H9 (cell line): ENCODE measurements around the gene ZNF488. TPM values are rescaled to one million over a fixed set of nuclear protein-coding genes. Genes with fewer than 3 reads are reported as not detected.

Experiments used
- DNase-seq: peaks from one replicate; pipeline ENCODE4 v3.0.0-alpha.2; 2017
- H2AFZ ChIP-seq: one replicate; pipeline ENCODE4 v1.6.1; 2013; ENCODE audit warnings: mild to moderate bottlenecking, low read length, control low read depth, moderate library complexity
- H2AK5ac ChIP-seq: 2 replicates; pipeline ENCODE4 v1.6.1; 2013; ENCODE audit warnings: low read length, control low read depth, mixed read lengths; ENCODE audit not compliant: insufficient read length
- H2BK120ac ChIP-seq: one replicate; pipeline ENCODE4 v1.6.1; 2013; ENCODE audit warnings: low read depth, mild to moderate bottlenecking, low read length, control low read depth, inconsistent platforms; ENCODE audit not compliant: poor library complexity, severe bottlenecking
- H2BK12ac ChIP-seq: 2 replicates; pipeline ENCODE4 v1.6.1; 2013; ENCODE audit warnings: low read length, control low read depth, mixed read lengths, low read depth; ENCODE audit not compliant: insufficient read length
- H2BK15ac ChIP-seq: 2 replicates; pipeline ENCODE4 v1.6.1; 2013; ENCODE audit warnings: low read depth, low read length, control low read depth
- H2BK20ac ChIP-seq: one replicate; pipeline ENCODE4 v1.6.1; 2013; ENCODE audit warnings: low read depth, mild to moderate bottlenecking, low read length, control low read depth, inconsistent platforms; ENCODE audit not compliant: poor library complexity, severe bottlenecking
- H2BK5ac ChIP-seq: 2 replicates; pipeline ENCODE4 v1.6.1; 2013; ENCODE audit warnings: low read length, control low read depth, mixed read lengths; ENCODE audit not compliant: insufficient read length
- H3K14ac ChIP-seq: 2 replicates; pipeline ENCODE4 v1.6.1; 2013; ENCODE audit warnings: low read length, control low read depth; ENCODE audit not compliant: insufficient read depth
- H3K18ac ChIP-seq: 2 replicates; pipeline ENCODE4 v1.6.1; 2013; ENCODE audit warnings: low read depth, mild to moderate bottlenecking, mixed read lengths, low read length, control low read depth; ENCODE audit not compliant: insufficient read length
- H3K23ac ChIP-seq: 2 replicates; pipeline ENCODE4 v1.6.1; 2013; ENCODE audit warnings: low read length, control low read depth, mixed read lengths, low read depth; ENCODE audit not compliant: insufficient read length
- H3K23me2 ChIP-seq: 2 replicates; pipeline ENCODE4 v1.6.1; 2013; ENCODE audit warnings: low read depth, mild to moderate bottlenecking, mixed read lengths, low read length, control low read depth; ENCODE audit not compliant: insufficient read length, poor library complexity, severe bottlenecking
- H3K27ac ChIP-seq: 2 replicates; pipeline ENCODE4 v1.5.1; 2013; ENCODE audit warnings: low read length, control low read depth, mixed read lengths, low read depth; ENCODE audit not compliant: insufficient read length
- H3K27me3 ChIP-seq: 2 replicates; pipeline ENCODE4 v1.6.1; 2013; ENCODE audit warnings: low read length, control low read depth, inconsistent platforms; ENCODE audit not compliant: insufficient read depth
- H3K4ac ChIP-seq: 2 replicates; pipeline ENCODE4 v1.6.1; 2013; ENCODE audit warnings: low read depth, mild to moderate bottlenecking, control low read depth, inconsistent platforms, low read length, moderate library complexity
- H3K4me1 ChIP-seq: 2 replicates; pipeline ENCODE4 v1.6.1; 2013; ENCODE audit warnings: low read length, control low read depth, inconsistent platforms; ENCODE audit not compliant: insufficient read depth
- H3K4me2 ChIP-seq: 2 replicates; pipeline ENCODE4 v1.6.1; 2013; ENCODE audit warnings: low read length, control low read depth, mixed read lengths; ENCODE audit not compliant: insufficient read length, insufficient read depth
- H3K56ac ChIP-seq: 2 replicates; pipeline ENCODE4 v1.6.1; 2013; ENCODE audit warnings: low read depth, mild to moderate bottlenecking, mixed read lengths, low read length, control low read depth; ENCODE audit not compliant: insufficient read length
- H3K79me1 ChIP-seq: 2 replicates; pipeline ENCODE4 v1.6.1; 2013; ENCODE audit warnings: low read depth, mild to moderate bottlenecking, moderate library complexity, low read length, control low read depth, inconsistent platforms; ENCODE audit not compliant: insufficient read depth, poor library complexity, severe bottlenecking
- H3K79me2 ChIP-seq: 2 replicates; pipeline ENCODE4 v1.6.1; 2013; ENCODE audit warnings: low read length, control low read depth, inconsistent platforms; ENCODE audit not compliant: insufficient read depth
- H3K9ac ChIP-seq: 2 replicates; pipeline ENCODE4 v1.6.1; 2013; ENCODE audit warnings: low read length, control low read depth, mixed read lengths; ENCODE audit not compliant: insufficient read length; ENCODE audit errors: extremely low read depth
- H3K9me3 ChIP-seq: one replicate; pipeline ENCODE4 v1.6.1; 2013; ENCODE audit warnings: low read depth, low read length, inconsistent platforms; ENCODE audit not compliant: control insufficient read depth
- H3T11ph ChIP-seq: one replicate; pipeline ENCODE4 v1.6.1; 2013; ENCODE audit warnings: mild to moderate bottlenecking, low read length, control low read depth, inconsistent platforms
- H4K20me1 ChIP-seq: one replicate; pipeline ENCODE4 v1.6.1; 2013; ENCODE audit not compliant: control insufficient read depth, insufficient read length, insufficient read depth
- H4K5ac ChIP-seq: 2 replicates; pipeline ENCODE4 v1.6.1; 2013; ENCODE audit warnings: low read depth, mild to moderate bottlenecking, mixed read lengths, low read length, control low read depth; ENCODE audit not compliant: insufficient read length
- H4K8ac ChIP-seq: replicated peaks from 2 replicates; pipeline ENCODE4 v1.6.1; 2013; ENCODE audit warnings: low read length, control low read depth, mixed read lengths, low read depth; ENCODE audit not compliant: insufficient read length
- H4K91ac ChIP-seq: 2 replicates; pipeline ENCODE4 v1.6.1; 2013; ENCODE audit warnings: low read depth, mild to moderate bottlenecking, moderate library complexity, mixed read lengths, low read length, control low read depth; ENCODE audit not compliant: insufficient read length
- H3K27ac Mint-ChIP-seq, 3 experiments: 2 replicates in 2 of 3; 3 replicates in 1 of 3; pipeline ENCODE4 v1.8.0; 2020 to 2021; ENCODE audit warnings: mixed read lengths in 3 of 3, mild to moderate bottlenecking in 1 of 3, moderate library complexity in 1 of 3
- H3K27me3 Mint-ChIP-seq: 2 replicates; pipeline ENCODE4 v1.8.0; 2021; ENCODE audit warnings: low read depth, mild to moderate bottlenecking, moderate library complexity, mixed read lengths
- H3K36me3 Mint-ChIP-seq, 3 experiments: 2 replicates in 2 of 3; 3 replicates in 1 of 3; pipeline ENCODE4 v1.8.0; 2020 to 2021; ENCODE audit warnings: low read depth in 3 of 3, mixed read lengths in 3 of 3; ENCODE audit not compliant: insufficient read depth in 1 of 3
- H3K4me1 Mint-ChIP-seq, 2 experiments: 2 replicates each; pipeline ENCODE4 v1.8.0; 2020; ENCODE audit warnings: mixed read lengths in 2 of 2
- H3K4me3 Mint-ChIP-seq, 2 experiments: 2 replicates in 1 of 2; 3 replicates in 1 of 2; pipeline ENCODE4 v1.8.0; 2020 to 2021; ENCODE audit warnings: mild to moderate bottlenecking in 2 of 2, mixed read lengths in 2 of 2, moderate library complexity in 1 of 2
- H3K9me3 Mint-ChIP-seq, 2 experiments: 2 replicates in 1 of 2; 3 replicates in 1 of 2; pipeline ENCODE4 v1.8.0; 2020; ENCODE audit warnings: mild to moderate bottlenecking in 2 of 2, mixed read lengths in 2 of 2, moderate library complexity in 1 of 2
- WGBS: extraction: QIAGEN DNeasy Blood & Tissue Kit; methylation state at CpG from one replicate; pipeline ENCODE4 v1.1.7; 2013; ENCODE audit warnings: missing lambda C conversion rate, low lambda C conversion rate, mixed read lengths; ENCODE audit not compliant: insufficient read length; ENCODE audit errors: extremely low coverage; 5-methylcytosine and 5-hydroxymethylcytosine counted together
- total RNA-seq: library from RNA; stranded (reverse); gene quantifications from 2 replicates; pipeline ENCODE4 v1.2.1, GENCODE V29; 2021
- TF ChIP-seq, protein P1 (sequence below): fragments of 200-600 bp; sonication (generic); conservative IDR thresholded peaks from 3 replicates; pipeline ENCODE4 v1.8.0; 2021; ENCODE audit warnings: antibody characterized with exemption, mild to moderate bottlenecking

ZNF488 gene
- total RNA-seq, 1 experiment from 2014 or later, result 2.9 TPM

GRCh38 chr10:47318706-47319105 is 65.4 kb downstream of the ZNF488 start:
- H2AK5ac ChIP-seq, result no peak overlapping the region
- no peak overlapping the region for H3K4me3 Mint-ChIP-seq
- H4K20me1 ChIP-seq, result no peaks in the 10 kb centered on the region
- no peak overlapping the region for H2AFZ ChIP-seq
- H3K18ac ChIP-seq, result no peak overlapping the region
- H3K4me1 ChIP-seq, result no peaks in the 10 kb centered on the region
- no peak overlapping the region for H3T11ph ChIP-seq
- H4K8ac ChIP-seq, result no peak overlapping the region
- no peaks in the 10 kb centered on the region for H3K23me2 ChIP-seq
- H3K9ac ChIP-seq, result no peak overlapping the region
- H2BK12ac ChIP-seq, result no peak overlapping the region
- peak; percentile 65 for DNase-seq
- H2BK120ac ChIP-seq, result no peak overlapping the region
- H3K27ac ChIP-seq, result no peak overlapping the region
- H3K23ac ChIP-seq, result no peak overlapping the region
- no CpG with 5 or more reads among the region's 9 CpGs for WGBS
- H3K14ac ChIP-seq, result no peak overlapping the region
- no peak overlapping the region for H2BK15ac ChIP-seq
- H3K27me3 Mint-ChIP-seq, result peaks cover 4% of the 10 kb centered on the region
- no peaks in the 10 kb centered on the region for H3K79me1 ChIP-seq
- no peaks in the 10 kb centered on the region for H3K27me3 ChIP-seq
- H3K27ac Mint-ChIP-seq, result no peak overlapping the region
- no peak overlapping the region for H3K4me2 ChIP-seq
- no peak overlapping the region for H4K91ac ChIP-seq
- no peaks in the 10 kb centered on the region; a peak in 3 of 5 replicates for H3K9me3 Mint-ChIP-seq
- no peaks in the 10 kb centered on the region for H3K4me1 Mint-ChIP-seq
- H2BK5ac ChIP-seq, result no peak overlapping the region
- no peak overlapping the region for H4K5ac ChIP-seq
- H3K79me2 ChIP-seq, result no peaks in the 10 kb centered on the region
- no peak overlapping the region for H2BK20ac ChIP-seq
- H3K36me3 Mint-ChIP-seq, result no peaks in the 10 kb centered on the region; a peak in 1 of 7 replicates
- no peak overlapping the region for H3K56ac ChIP-seq
- H3K9me3 ChIP-seq, result no peaks in the 10 kb centered on the region
- no peak overlapping the region for H3K4ac ChIP-seq
- TF ChIP-seq, protein P1, sequence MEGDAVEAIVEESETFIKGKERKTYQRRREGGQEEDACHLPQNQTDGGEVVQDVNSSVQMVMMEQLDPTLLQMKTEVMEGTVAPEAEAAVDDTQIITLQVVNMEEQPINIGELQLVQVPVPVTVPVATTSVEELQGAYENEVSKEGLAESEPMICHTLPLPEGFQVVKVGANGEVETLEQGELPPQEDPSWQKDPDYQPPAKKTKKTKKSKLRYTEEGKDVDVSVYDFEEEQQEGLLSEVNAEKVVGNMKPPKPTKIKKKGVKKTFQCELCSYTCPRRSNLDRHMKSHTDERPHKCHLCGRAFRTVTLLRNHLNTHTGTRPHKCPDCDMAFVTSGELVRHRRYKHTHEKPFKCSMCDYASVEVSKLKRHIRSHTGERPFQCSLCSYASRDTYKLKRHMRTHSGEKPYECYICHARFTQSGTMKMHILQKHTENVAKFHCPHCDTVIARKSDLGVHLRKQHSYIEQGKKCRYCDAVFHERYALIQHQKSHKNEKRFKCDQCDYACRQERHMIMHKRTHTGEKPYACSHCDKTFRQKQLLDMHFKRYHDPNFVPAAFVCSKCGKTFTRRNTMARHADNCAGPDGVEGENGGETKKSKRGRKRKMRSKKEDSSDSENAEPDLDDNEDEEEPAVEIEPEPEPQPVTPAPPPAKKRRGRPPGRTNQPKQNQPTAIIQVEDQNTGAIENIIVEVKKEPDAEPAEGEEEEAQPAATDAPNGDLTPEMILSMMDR, result no peak
